Activated T-cell treated with anti-CD3 and anti-CD28 coated beads, Interleukin-2, amount 50 U/mL, for 72 hours (primary cell): ENCODE data around the gene KRT13. TPM values are rescaled to one million over a fixed set of nuclear protein-coding genes. Genes with fewer than 3 reads are reported as not detected.

Source experiments
- ATAC-seq, 2 donors: fragments of 150-1000 bp; cut with Tn5 transposase; replicated peaks in 1 of 2; 2 replicates each; pipeline ENCODE4 v1.10.0; 2021; ENCODE audit warnings: moderate library complexity in 2 of 2, mild to moderate bottlenecking in 1 of 2
- DNase-seq, 2 donors: peaks; one replicate each; pipeline ENCODE4 v3.0.0; 2021 to 2022; ENCODE audit warnings: mixed read lengths in 1 of 2
- H3K27ac Mint-ChIP-seq: one replicate; pipeline ENCODE4 v1.8.0; 2022; ENCODE audit warnings: mild to moderate bottlenecking, moderate library complexity, mixed read lengths
- H3K27me3 Mint-ChIP-seq: one replicate; pipeline ENCODE4 v1.8.0; 2022; ENCODE audit warnings: low read depth, mixed read lengths
- H3K36me3 Mint-ChIP-seq, 2 donors: one replicate each; pipeline ENCODE4 v1.8.0; 2022; ENCODE audit warnings: mixed read lengths in 2 of 2, mild to moderate bottlenecking in 1 of 2; ENCODE audit not compliant: insufficient read depth in 2 of 2
- H3K4me1 Mint-ChIP-seq: one replicate; pipeline ENCODE4 v1.8.0; 2022; ENCODE audit warnings: low read depth, mixed read lengths
- H3K4me3 Mint-ChIP-seq, 2 donors: one replicate each; pipeline ENCODE4 v1.8.0; 2022; ENCODE audit warnings: mild to moderate bottlenecking in 2 of 2, mixed read lengths in 2 of 2, moderate library complexity in 2 of 2
- H3K9me3 Mint-ChIP-seq, 2 donors: one replicate each; pipeline ENCODE4 v1.8.0; 2022; ENCODE audit warnings: mixed read lengths in 2 of 2
- total RNA-seq, 2 donors: library from RNA; stranded (reverse); gene quantifications; one replicate each; pipeline ENCODE4 v1.2.3, GENCODE V29; 2022

Gene KRT13
- total RNA-seq, 2 donors from 2014 or later: not detected

DNA sequence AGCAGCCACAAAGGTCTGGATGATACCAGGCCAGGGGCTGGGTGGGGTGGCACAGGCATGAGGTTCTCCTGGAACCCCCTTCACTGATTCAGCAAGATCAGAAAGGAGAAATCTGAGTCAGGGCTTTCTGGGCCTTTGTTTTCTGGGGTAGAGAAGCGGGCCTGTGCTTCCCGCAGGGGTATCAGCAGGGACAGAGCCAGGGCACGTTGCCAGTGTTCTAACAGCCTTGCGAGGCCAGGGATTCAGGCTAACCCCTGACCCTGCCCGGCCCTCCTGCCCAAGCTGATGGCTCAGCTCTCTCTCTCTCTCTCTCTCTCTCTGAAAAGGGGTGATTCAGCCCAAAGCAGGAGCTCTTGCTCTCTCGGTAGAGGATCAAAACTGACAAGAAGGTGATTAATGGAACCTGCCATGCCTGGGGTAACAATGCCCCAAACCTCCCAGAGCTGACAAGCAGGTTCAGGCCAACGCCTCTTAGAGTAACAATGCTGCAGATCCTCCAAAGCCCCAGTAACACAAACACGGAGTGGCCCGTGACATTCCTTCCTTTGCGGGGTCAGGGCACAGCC, 2.0 kb upstream of the KRT13 start:
- DNase-seq (no peak), ATAC-seq (no peak)
- Mint-ChIP-seq H3K4me1 (no peaks in the 10 kb centered on the region), H3K36me3 (no peaks in the 10 kb centered on the region), H3K27ac (no peak overlapping the region), H3K27me3 (peaks cover under 1% of the 10 kb centered on the region), H3K4me3 (no peak overlapping the region), H3K9me3 (no peaks in the 10 kb centered on the region)

DNA sequence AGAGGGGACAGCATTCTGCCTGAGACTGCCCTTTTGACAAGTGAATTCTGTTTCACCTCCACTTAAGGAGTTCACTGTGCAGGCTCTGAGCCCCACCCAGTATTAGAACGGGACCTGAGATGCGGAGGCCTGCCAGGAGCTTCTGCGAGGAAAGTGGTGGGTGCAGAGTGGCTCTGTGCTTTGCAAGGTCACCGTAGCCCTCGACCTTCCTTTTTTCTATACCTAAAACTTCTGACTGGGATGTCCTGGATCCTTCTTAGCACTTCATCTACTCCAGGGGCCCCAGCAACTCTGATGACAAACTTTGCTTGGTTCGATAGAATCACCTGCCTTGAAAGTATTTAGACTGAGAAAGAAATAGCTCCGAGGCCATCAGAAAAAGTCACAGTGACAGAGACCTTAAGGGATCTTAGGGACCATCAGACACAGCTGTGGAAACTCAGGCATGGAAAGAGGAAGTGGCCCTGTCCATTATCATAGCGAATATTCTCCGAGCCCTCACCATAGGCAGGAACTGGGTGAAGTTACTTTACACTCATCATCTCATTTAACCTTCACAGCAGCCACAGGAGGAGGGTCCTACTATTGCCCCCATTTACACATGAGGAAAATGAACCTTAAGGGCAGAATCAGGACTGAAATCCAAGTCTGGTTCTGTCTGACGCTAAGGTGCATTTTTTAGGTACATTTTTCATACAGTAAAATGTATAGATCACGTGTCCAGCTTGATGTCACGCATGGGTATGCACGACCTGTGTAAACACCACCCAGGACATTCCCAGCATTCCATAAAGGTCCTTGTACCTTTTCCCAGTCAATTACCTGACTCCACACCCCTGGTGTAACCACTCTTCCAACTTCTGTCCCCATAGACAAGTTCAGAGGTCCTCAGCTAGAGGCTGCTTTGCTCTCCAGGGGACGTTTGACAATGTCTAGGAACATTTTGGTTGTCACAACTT, 676 bp upstream of the KRT13 start:
- no peaks in the 10 kb centered on the region for H3K27me3 Mint-ChIP-seq
- no peak for ATAC-seq

DNA sequence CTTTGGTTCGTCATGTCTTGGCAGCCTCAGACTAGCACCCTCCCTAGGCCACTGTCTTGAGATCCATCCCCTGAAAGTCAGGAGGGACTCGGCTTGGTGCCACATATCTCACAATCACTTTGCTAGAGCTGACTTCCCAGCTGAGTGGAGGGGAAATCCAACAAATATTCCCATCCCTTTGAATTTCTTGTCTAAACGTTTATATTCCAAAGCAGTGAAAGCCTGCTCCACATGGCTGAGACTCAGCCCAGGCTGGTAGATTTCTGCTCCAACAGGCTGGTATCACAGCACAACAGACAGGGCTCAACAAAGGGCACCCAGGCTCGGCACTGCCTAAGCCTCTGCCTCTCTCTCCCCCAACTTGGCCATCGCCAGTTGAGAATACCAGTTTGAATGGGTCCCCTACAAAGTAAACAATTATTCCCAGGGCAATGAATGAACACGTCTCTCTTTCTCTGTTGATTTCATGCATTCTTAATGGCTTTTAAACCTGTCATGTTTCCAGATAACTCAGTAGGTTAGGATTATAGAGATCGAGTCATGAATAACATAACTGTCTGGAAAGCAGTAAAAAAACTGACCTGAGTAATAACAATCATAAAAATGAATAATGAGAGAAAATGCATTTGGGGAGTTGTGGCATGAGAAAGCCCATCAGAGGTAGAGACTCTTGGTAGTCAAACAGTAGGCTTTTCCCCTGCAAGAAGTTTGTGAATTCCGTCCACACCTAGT, 1.0 kb downstream of the KRT13 start:
- ATAC-seq (no peak), DNase-seq (no peak)
- H3K36me3 Mint-ChIP-seq: no peaks in the 10 kb centered on the region
- no peak overlapping the region for H3K27ac Mint-ChIP-seq
- no peak overlapping the region for H3K4me3 Mint-ChIP-seq
- no peaks in the 10 kb centered on the region for H3K9me3 Mint-ChIP-seq
- H3K27me3 Mint-ChIP-seq: no peaks in the 10 kb centered on the region
- peaks cover 8% of the 10 kb centered on the region for H3K4me1 Mint-ChIP-seq

More for the DNA sequence above, 676 bp upstream of the KRT13 start:
- Mint-ChIP-seq H3K4me3 (no peak overlapping the region), H3K9me3 (no peaks in the 10 kb centered on the region), H3K4me1 (no peaks in the 10 kb centered on the region), H3K36me3 (no peaks in the 10 kb centered on the region), H3K27ac (no peak overlapping the region)
- DNase-seq: no peak

DNA sequence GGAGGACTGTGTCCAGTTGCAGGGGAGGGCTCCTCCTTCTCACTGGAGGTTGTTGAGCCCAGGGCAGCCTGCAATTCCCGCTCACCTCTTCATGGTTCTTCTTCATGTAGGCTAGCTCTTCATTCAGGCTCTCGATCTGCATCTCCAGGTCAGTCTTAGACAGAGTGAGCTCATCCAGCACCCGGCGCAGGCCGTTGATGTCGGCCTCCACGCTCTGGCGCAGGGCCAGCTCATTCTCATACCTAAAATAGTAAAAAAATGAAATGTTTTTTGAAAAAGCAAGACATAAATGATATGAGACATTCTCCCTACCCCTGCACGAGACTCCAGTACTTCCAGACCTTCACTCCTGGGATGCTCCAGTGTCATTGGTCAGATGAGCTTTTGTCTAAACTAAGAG, 2.2 kb downstream of the KRT13 start:
- no peak for DNase-seq
- Mint-ChIP-seq H3K27me3 (peaks cover 12% of the 10 kb centered on the region), H3K4me1 (peaks cover 8% of the 10 kb centered on the region), H3K9me3 (no peaks in the 10 kb centered on the region), H3K27ac (no peak overlapping the region), H3K4me3 (no peak overlapping the region), H3K36me3 (no peaks in the 10 kb centered on the region)
- no peak for ATAC-seq

DNA sequence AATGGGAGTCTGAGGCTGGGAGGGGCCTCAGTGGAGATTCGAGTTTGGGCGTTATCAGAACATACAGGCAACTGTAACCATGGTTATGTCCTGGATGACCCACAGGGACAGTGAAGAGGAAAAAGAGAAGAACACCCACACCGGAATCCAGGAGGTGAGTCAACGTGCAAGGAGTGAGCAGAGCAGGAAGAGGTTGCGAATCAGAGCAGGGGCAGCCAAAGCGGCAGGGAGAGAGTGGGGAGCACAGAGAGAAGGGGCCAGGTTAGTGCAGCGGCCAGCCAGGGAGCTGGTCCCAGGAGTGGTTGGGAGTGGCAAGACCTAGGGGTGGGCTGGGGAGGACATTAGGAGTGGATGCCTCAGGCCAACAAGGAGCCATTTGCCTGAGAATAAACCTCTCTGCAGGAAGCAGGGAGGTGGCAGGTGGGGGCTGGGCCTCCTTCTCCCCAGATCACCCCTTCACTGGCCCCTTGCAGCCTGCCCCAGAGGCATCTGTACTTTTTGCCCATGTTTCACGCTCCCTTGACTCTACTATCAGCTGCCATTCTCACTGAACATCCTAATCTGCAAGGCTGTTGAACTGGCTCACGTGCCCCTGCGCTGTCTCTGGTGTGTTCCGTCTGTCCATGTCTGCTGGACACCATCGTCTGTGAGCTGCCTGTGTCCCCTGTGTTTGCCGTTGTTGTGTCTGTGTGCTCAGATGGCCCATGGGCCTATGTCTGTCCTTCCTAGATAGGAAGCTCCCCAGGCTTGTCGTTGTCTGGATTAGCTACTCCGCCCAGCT, 5.1 kb downstream of the KRT13 start:
- Mint-ChIP-seq H3K27me3 (peaks cover 13% of the 10 kb centered on the region), H3K27ac (no peak overlapping the region)

DNA sequence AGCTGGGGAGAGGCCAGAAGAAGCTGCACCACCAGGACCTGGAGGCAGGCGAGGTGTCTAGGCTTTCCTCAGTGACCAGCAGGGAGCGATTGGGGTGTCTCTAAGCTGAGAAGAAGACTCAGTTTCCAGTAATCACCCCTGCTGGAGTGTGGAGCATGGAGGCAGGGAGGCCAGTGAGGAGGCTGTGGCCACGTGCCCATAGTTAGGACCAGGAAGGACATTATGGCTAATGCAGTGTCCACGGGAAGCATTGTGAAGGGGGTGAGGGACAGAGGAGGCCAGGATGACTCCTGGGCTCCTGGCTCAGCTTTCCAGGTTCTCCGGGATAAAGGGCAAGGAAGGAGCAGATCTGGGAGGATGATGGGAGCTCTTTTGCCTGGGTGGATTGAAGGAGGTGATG, 5.7 kb downstream of the KRT13 start:
- DNase-seq (no peak), ATAC-seq (no peak)
- Mint-ChIP-seq H3K27ac (no peak overlapping the region), H3K27me3 (peaks cover 13% of the 10 kb centered on the region), H3K36me3 (no peaks in the 10 kb centered on the region), H3K4me1 (peaks cover 8% of the 10 kb centered on the region), H3K4me3 (no peak overlapping the region), H3K9me3 (no peaks in the 10 kb centered on the region)

More for the DNA sequence above, 5.1 kb downstream of the KRT13 start:
- H3K9me3 Mint-ChIP-seq: no peaks in the 10 kb centered on the region
- H3K36me3 Mint-ChIP-seq: no peaks in the 10 kb centered on the region
- DNase-seq (no peak), ATAC-seq (no peak)
- no peak overlapping the region for H3K4me3 Mint-ChIP-seq
- H3K4me1 Mint-ChIP-seq: peaks cover 8% of the 10 kb centered on the region

DNA sequence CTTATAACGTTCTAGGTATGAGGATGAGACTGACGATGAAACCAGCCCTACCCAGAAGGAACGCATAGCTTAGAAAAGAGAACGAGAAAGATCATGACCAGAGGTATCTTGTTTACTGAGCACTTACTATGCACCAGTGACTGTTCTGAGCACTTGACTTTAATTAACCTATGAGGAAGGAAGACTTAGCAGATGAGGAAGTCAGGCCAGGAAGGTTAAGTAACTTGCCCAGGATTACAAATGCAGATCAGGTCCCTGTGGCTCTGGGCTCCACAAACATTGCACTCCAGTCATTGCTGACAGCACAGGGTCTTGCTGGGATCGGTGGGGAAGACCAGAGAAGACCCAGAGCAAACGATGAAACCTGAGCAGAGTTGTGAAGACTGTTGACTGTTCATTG, 7.1 kb downstream of the KRT13 start:
- DNase-seq (no peak), ATAC-seq (no peak)
- Mint-ChIP-seq H3K4me1 (peaks cover 8% of the 10 kb centered on the region), H3K27ac (no peak overlapping the region), H3K9me3 (no peaks in the 10 kb centered on the region), H3K4me3 (no peak overlapping the region), H3K27me3 (peaks cover 13% of the 10 kb centered on the region), H3K36me3 (no peaks in the 10 kb centered on the region)

DNA sequence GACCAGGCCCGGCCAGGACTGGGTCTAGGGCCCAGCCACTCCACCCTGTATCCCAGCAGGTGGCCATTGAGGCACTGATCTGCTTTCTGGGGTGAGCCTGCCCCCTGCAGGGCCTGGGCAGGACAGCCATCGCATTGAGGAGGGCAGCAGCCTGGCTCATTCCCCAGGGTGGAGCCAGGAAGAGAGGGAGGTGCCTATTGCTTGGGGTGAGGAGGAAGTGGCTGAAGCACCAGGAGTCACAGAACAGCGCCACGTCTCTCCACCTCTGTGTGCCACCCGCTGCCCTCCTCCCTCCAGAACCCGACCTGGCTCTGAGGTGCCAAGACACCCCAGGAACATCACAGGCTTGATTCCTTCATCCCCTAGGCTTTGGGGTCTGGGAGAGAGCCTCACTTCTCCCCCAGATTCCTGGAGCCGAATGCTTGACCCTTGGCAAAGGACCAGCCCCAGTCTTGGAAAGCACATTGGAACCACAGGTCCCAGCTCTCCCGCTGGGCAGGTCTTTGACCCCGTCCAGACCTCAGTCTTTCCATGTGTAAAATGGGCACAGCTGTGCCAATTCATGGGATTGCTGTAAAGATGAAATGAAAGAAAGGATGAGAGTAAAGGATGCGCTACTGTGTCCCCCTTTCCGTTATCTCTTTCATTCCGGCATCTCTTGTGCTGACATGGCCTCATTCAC, 8.5 kb downstream of the KRT13 start:
- peak; percentile 98 for ATAC-seq
- DNase-seq: peak; percentile 79 to 80
- Mint-ChIP-seq H3K36me3 (no peaks in the 10 kb centered on the region), H3K4me3 (peak overlapping the region; percentile 6 to 22), H3K27me3 (peaks cover 13% of the 10 kb centered on the region), H3K27ac (no peak overlapping the region), H3K4me1 (peaks cover 8% of the 10 kb centered on the region), H3K9me3 (no peaks in the 10 kb centered on the region)

DNA sequence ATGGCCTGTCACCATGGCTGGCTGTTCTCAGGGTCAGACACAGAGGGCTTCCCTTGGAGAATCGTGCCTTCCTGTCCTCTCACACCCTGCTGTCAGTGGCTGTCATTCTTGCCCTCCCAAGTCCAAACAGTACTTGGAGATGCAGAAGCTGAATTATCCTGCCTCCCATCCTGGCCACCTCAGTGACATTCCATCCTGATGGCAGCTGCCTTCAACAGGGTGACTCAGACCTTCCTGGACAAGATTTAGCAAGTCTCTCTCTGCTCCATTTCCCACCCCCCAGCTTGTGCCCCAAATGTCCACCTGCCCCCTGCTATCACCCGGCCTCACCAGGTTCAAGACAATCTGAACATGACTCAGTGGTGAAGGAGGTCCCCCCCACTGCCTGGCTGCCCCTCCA, 10.9 kb downstream of the KRT13 start:
- Mint-ChIP-seq H3K4me3 (no peak overlapping the region), H3K27ac (no peak overlapping the region), H3K9me3 (no peaks in the 10 kb centered on the region), H3K36me3 (no peaks in the 10 kb centered on the region), H3K27me3 (peaks cover 13% of the 10 kb centered on the region), H3K4me1 (no peaks in the 10 kb centered on the region)
- ATAC-seq: no peak
- DNase-seq: no peak

DNA sequence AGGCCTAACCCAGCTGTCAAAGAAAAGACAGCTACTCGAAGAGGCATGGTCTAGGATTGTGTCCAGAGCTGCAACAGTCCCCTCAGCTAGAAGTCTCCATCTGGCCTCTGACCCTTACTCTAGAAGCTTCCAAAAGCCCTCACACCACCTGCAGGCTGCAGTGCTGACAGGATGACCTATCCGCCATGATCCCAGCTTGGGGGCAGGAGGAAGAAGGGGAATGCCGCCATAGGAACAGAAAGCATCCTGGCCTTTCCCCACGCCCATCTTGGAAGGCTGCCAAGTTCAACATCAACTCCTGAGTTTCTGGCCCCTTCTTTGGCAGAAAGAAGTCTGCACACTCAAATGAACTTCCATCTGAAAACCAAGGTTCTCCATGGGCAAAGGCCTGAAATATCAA, 12.6 kb downstream of the KRT13 start:
- ATAC-seq (no peak), DNase-seq (no peak)
- Mint-ChIP-seq H3K36me3 (no peaks in the 10 kb centered on the region), H3K4me3 (no peak overlapping the region), H3K27me3 (no peaks in the 10 kb centered on the region), H3K9me3 (no peaks in the 10 kb centered on the region), H3K27ac (no peak overlapping the region), H3K4me1 (no peaks in the 10 kb centered on the region)

DNA sequence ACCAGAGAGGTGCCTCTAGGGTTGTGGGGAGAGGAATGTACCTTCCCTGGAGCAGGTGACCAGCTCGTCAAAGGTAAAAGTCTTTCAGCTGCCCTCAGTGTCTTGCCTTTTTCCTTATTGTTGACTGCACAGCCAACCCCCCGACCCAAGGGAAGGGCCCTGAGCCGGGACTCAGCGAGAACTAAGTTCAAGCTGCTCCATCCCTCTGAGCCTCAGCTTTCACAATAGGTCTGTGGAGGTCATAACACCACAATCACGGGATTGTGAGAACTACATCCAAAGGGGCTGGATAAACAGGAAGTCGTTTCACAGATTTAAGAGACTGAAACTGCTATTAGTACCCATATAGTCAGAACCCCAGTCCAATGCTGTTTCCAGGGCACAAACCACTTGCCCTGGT, 13.1 kb downstream of the KRT13 start:
- no peaks in the 10 kb centered on the region for H3K9me3 Mint-ChIP-seq
- no peak for ATAC-seq
- H3K27me3 Mint-ChIP-seq: no peaks in the 10 kb centered on the region
- no peak for DNase-seq
- no peak overlapping the region for H3K27ac Mint-ChIP-seq
- H3K4me1 Mint-ChIP-seq: no peaks in the 10 kb centered on the region
- H3K4me3 Mint-ChIP-seq: no peak overlapping the region
- H3K36me3 Mint-ChIP-seq: no peaks in the 10 kb centered on the region

DNA sequence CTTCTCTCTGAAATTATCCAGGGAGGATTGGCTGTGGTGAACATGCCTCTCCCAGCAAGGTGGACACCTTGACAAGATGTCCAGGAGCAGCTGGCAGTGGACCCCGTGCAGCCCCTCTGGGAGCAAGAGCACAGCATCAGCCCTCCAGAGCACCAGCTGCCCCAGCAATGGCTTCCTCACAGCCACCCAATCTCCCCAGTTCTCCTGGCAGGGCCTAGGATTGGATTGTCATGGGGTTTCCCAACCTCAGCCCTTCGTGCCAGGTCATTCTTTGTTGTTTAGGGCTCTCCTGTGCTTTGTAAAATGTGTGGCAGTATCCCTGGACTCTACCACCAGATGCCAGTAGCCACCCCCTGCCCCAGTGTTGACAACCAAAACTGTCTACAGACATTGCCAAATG, 13.9 kb downstream of the KRT13 start:
- Mint-ChIP-seq H3K36me3 (no peaks in the 10 kb centered on the region), H3K4me3 (no peak overlapping the region), H3K9me3 (no peaks in the 10 kb centered on the region), H3K4me1 (no peaks in the 10 kb centered on the region), H3K27ac (no peak overlapping the region), H3K27me3 (no peaks in the 10 kb centered on the region)
- no peak for DNase-seq
- ATAC-seq: no peak
